ENCODE data around the gene METTL15. TPM values are rescaled to one million over a fixed set of nuclear protein-coding genes. Genes with fewer than 3 reads are reported as not detected.
"Not testable (repeated sequence)": the region's sequence is repeated elsewhere in the genome, so short reads cannot be mapped to it uniquely, and the experiment has no call there.

Gene METTL15
- total RNA-seq, 1 donor from 2014 or later, result 16.3 TPM

DNA sequence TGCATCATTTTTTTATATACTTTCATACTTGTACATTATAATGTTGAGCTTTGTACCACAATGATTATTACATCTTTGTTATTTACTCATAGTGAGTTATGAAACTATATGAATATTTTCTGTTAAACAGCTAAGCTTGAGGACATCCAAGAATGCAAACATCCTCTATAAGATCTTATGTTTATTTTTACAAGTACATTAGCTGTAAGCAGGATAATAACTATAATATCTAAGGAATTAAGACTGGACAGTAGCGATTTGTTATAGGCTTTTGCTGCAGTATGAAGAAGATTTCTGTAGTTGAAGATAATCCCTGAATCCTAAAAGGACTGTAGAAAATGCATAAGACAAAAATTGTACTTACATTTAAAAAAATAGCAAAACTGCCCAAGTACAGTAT is 176.0 kb downstream of the METTL15 start:
- intact Hi-C loops (cut with micrococcal nuclease), result no loop called here

GRCh38 chr11:28289444-28289843 is 181.3 kb downstream of the METTL15 start:
- intact Hi-C loops (cut with micrococcal nuclease), result no loop called here

DNA sequence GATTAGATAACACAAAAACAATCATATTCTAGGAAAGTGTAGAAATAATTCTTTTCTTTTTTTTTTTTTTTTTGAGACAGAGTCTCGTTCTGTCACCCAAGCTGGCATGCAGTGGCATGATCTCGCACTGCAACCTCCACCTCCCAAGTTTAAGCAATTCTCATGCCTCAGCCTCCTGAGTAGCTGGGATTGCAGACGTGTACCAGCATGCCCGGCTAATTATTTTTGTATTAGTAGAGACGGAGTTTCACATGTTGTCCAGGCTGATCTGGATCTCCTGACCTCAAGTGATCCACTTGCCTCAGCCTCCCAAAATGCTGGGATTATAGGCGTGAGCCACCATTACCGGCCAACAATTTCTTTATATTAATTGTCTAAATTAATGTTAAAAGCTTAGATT is 182.8 kb downstream of the METTL15 start:
- intact Hi-C loops (cut with micrococcal nuclease), result not testable (repeated sequence)

GRCh38 chr11:28296426-28296825 is 188.2 kb downstream of the METTL15 start:
- intact Hi-C loops (cut with micrococcal nuclease), result no loop called here

DNA sequence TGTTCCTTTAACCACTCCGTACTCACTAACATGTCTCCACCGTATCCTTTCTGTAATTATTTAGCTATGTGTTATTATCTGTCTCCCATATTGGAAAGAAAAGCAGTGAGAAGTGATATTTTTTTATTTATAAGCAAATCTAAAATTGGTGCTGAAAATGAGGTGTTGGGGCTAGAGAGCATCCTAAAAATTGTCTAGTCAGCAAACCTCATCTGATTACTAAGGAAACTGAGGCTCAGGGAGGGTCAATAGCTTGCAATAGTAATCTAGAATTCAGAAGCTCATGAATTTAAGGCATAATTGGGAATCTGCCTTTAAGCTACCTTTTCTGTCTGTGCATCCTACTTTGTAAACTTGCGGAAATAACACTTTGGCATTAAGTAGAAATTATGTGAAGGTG is 190.0 kb downstream of the METTL15 start:
- intact Hi-C loops (cut with micrococcal nuclease), result no loop called here

DNA sequence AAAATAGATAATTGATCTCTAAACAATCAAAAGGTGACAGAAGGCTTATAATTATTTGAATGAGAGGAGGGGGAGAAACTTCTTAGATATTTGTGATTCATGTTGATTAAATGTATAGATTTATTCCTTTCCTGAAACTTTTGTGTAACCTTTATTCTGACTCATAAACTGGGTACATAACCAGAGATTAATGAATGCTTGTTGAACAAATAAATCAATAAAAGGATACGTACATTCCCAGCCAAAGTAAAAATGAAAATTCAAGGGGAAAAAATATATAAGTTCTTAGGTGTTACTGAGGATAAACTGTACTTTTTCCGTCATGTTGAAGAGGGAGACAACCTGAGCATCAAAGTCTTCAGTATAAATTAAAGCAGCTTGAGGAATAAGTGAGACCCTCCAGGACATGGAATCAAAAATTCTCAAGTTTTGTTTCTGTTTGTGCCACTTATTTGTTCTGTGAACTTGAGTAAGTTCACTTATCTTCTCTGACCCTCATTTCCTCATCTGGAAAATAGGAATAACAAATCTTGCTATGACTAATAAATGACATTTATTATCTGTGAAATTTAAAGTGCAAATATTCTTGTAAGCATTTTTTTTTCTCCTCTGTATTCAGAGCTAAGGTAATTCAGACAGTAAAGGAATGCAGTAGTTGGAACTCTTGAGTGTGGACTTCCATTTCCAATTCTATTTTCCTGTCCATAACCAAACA is 195.4 kb downstream of the METTL15 start:
- intact Hi-C loops (cut with micrococcal nuclease), result no loop called here

- intact Hi-C loops (cut with micrococcal nuclease), result no loop called here
Observed at GRCh38 chr11:28315440-28315839, 207.3 kb downstream of the METTL15 start.

- intact Hi-C loops (cut with micrococcal nuclease), result no loop called here
Observed at GRCh38 chr11:28318871-28319270, 210.7 kb downstream of the METTL15 start.

GRCh38 chr11:28323621-28324020 is 215.4 kb downstream of the METTL15 start:
- intact Hi-C loops (cut with micrococcal nuclease), result no loop called here

DNA sequence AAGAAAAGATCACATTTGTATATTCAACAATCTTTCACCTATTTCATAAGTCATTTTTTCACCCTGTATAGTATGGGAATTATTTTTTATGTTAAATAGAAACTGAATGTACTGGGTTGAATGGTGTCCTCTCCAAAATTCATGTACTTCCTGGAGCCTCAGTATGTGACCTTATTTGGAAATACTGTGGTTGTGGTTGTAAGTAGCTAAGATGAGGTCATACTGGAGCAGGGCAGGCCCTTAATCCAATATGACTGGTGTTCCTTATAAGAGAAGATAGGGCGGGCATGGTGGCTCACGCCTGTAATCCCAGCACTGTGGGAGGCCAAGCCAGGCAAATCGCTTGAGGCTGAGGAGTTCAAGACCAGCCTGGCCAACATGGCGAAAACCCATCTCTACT is 224.2 kb downstream of the METTL15 start:
- intact Hi-C loops (cut with micrococcal nuclease), result not testable (repeated sequence)

DNA sequence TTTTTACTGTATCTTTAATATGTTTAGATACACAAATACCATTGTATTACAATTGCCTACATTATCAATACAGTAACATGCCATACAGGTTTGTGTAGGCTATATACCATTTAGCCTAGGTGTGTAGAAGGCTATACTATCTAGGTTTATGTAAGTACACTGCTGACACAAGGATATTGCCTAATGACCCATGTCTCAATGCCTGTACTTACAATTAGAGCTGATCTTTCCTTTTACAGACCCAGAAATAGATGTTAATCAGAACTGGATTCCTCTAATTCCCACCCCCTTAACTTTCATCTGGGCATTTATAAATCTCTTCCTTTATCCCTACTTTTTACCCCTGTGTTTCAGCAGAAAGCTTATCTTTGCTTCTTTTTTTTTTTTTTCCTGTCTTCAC is 229.5 kb downstream of the METTL15 start:
- intact Hi-C loops (cut with micrococcal nuclease), result no loop called here

GRCh38 chr11:28338371-28338770 is 230.2 kb downstream of the METTL15 start:
- intact Hi-C loops (cut with micrococcal nuclease), result no loop called here

- intact Hi-C loops (cut with micrococcal nuclease), result no loop called here
Observed at GRCh38 chr11:28339488-28339887, 231.3 kb downstream of the METTL15 start.

GRCh38 chr11:28342716-28343115 is 234.5 kb downstream of the METTL15 start:
- intact Hi-C loops (cut with micrococcal nuclease), result no loop called here

- intact Hi-C loops (cut with micrococcal nuclease), result no loop called here
Observed at GRCh38 chr11:28343304-28344233, 235.4 kb downstream of the METTL15 start.

- intact Hi-C loops (cut with micrococcal nuclease), result no loop called here
Observed at GRCh38 chr11:28346209-28346608, 238.0 kb downstream of the METTL15 start.

- intact Hi-C loops (cut with micrococcal nuclease), result no loop called here
Observed at GRCh38 chr11:28346721-28347120, 238.5 kb downstream of the METTL15 start.

GRCh38 chr11:28347371-28347770 is 239.2 kb downstream of the METTL15 start:
- intact Hi-C loops (cut with micrococcal nuclease), result no loop called here

- intact Hi-C loops (cut with micrococcal nuclease), result no loop called here
Observed at GRCh38 chr11:28350216-28350615, 242.0 kb downstream of the METTL15 start.

- intact Hi-C loops (cut with micrococcal nuclease), result no loop called here
Observed at GRCh38 chr11:28353991-28354390, 245.8 kb downstream of the METTL15 start.

- intact Hi-C loops (cut with micrococcal nuclease), result no loop called here
Observed at GRCh38 chr11:28366549-28367346, 258.6 kb downstream of the METTL15 start.

DNA sequence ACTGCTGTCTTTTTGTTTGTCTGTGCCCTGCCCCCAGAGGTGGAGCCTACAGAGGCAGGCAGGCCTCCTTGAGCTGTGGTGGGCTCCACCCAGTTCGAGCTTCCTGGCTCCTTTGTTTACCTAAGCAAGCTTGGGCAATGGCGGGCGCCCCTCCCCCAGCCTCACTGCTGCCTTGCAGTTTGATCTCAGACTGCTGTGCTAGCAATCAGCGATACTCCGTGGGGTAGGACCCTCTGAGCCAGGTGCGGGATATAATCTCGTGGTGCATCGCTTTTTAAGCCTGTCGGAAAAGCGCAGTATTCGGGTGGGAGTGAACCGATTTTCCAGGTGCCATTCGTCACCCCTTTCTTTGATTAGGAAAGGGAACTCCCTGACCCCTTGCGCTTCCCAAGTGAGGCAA is 269.9 kb downstream of the METTL15 start:
- intact Hi-C loops (cut with micrococcal nuclease), result not testable (repeated sequence)
